HEK293 (cell line): ENCODE measurements around the gene NTMT1.

Experiments
- PRDM10 ChIP-seq: fragments of 450-650 bp; formaldehyde crosslinking; IDR thresholded peaks from 2 replicates; pipeline ENCODE4 v1.5.1; 2016; ENCODE audit warnings: missing biosample characterization, missing genetic modification characterization
- ZNF184 ChIP-seq: fragments of 450-650 bp; IDR thresholded peaks from 2 replicates; pipeline ENCODE4 v1.5.1; 2018; ENCODE audit warnings: missing biosample characterization, mild to moderate bottlenecking, missing genetic modification characterization

- TF ChIP-seq ZNF184 (tag by site-specific recombination), result no peak
- no peak for TF ChIP-seq PRDM10 (tag by site-specific recombination)
Observed at GRCh38 chr9:129626625-129627284, 792 bp downstream of the NTMT1 start.
